GM10248 (cell line): ENCODE measurements around the gene HIF1AN.
A peak's percentile ranks its signal among the peaks of the same experiment; 100 is the strongest.

Source experiments
- CTCF ChIA-PET: fragments of 300-600 bp; sonication (Branson Sonifier 250); formaldehyde crosslinking; extraction: SDS; loops from one replicate; lab custom pipeline; 2021; ENCODE audit warnings: antibody characterized with exemption; lab: Yijun Ruan, JAX
- POLR2A ChIA-PET: fragments of 350-650 bp; sonication (Branson Sonifier 250); formaldehyde crosslinking; extraction: SDS; loops from one replicate; lab custom pipeline; 2020; ENCODE audit warnings: antibody characterized with exemption; lab: Yijun Ruan, JAX
- DNase-seq: peaks from one replicate; pipeline ENCODE4 v3.0.0; 2012; ENCODE audit errors: extremely low spot score
- CTCF ChIP-seq: IDR thresholded peaks from 2 replicates; pipeline ENCODE4 v1.5.1; 2012; ENCODE audit warnings: mild to moderate bottlenecking, low read depth; ENCODE audit errors: extremely low read depth, missing control alignments, control extremely low read depth

HIF1AN gene

GRCh38 chr10:100518761-100519241 lies 16.9 kb upstream of the HIF1AN start:
- CTCF ChIA-PET = interaction anchor here (0.6 to 5.5 kb wide), 43 partner anchors 9 to 673 kb away, joined by 3 to 54 read pairs (median 4); partner anchors contain the start of gene HIF1AN
- POLR2A ChIA-PET = no interaction called here
- DNase-seq = peak; percentile 57
- TF ChIP-seq CTCF = peak; percentile 69

GRCh38 chr10:100519311-100520051 lies 16.3 kb upstream of the HIF1AN start, which contains the start of gene SEC31B:
Gene SEC31B, minus strand, starts transcription at chr10:100519861. Its CDS starts 2,909 bp downstream, at chr10:100516952.
- DNase-seq = no peak
- ChIA-PET CTCF (interaction anchor here (0.6 to 6.1 kb wide), 37 partner anchors 8 to 674 kb away, joined by 3 to 54 read pairs (median 4); partner anchors contain the start of gene HIF1AN), POLR2A (no interaction called here)
- TF ChIP-seq CTCF = peak; percentile 2

- ChIA-PET POLR2A (no interaction called here), CTCF (interaction anchor here (1.1 to 6.1 kb wide), 7 partner anchors 13 to 89 kb away, joined by 3 to 54 read pairs (median 4); partner anchors contain the start of gene HIF1AN)
- DNase-seq = no peak
- TF ChIP-seq CTCF = no peak
Observed at GRCh38 chr10:100520811-100521210, 14.9 kb upstream of the HIF1AN start.

GRCh38 chr10:100522107-100522801 lies 13.5 kb upstream of the HIF1AN start:
- DNase-seq = no peak
- ChIA-PET CTCF (interaction anchor here (0.7 to 6.1 kb wide), 5 partner anchors 13 to 89 kb away, joined by 3 to 26 read pairs (median 5); partner anchors contain the start of gene HIF1AN), POLR2A (interaction anchor here (0.6 kb wide), 1 partner anchor 26 kb away, joined by 4 read pairs; no protein-coding TSS in a partner anchor)
- TF ChIP-seq CTCF = no peak

- no peak for TF ChIP-seq CTCF
- POLR2A ChIA-PET = no interaction called here
- DNase-seq = no peak
- CTCF ChIA-PET = interaction anchor here (1.2 to 6.1 kb wide), 4 partner anchors 11 to 89 kb away, joined by 3 to 26 read pairs (median 5); partner anchors contain the start of gene HIF1AN
Observed at GRCh38 chr10:100522945-100523344, 12.8 kb upstream of the HIF1AN start.

GRCh38 chr10:100524206-100524605 lies 11.5 kb upstream of the HIF1AN start:
- ChIA-PET CTCF (interaction anchor here (1.1 to 6.1 kb wide), 3 partner anchors 12 to 42 kb away, joined by 3 to 26 read pairs (median 14); partner anchors contain the start of gene HIF1AN), POLR2A (no interaction called here)
- no peak for DNase-seq
- no peak for TF ChIP-seq CTCF
